K562 (cell line): Measurements from ENCODE around the gene RFNG. TPM values are rescaled to one million over a fixed set of nuclear protein-coding genes. Genes with fewer than 3 reads are reported as not detected.

Source experiments
- ARID1B ChIP-seq: fragments of 450-650 bp; IDR thresholded peaks from 2 replicates; pipeline ENCODE4 v1.6.1; 2016; ENCODE audit warnings: antibody characterized with exemption, mild to moderate bottlenecking, inconsistent platforms
- EP300 ChIP-seq: IDR thresholded peaks from 2 replicates; pipeline ENCODE4 v1.6.1; 2012; ENCODE audit warnings: low read length, improper control_type of control experiment
- GATAD2B ChIP-seq: fragments of 450-650 bp; IDR thresholded peaks from 2 replicates; pipeline ENCODE4 v1.6.1; 2017; ENCODE audit warnings: mild to moderate bottlenecking, borderline replicate concordance
- NR2C2 ChIP-seq, 2 experiments: fragments of 200-800 bp in 1 of 2; sonication (Bioruptor generic) in 1 of 2; sonication (generic) in 1 of 2; formaldehyde crosslinking in 1 of 2; IDR thresholded peaks; 2 replicates each; pipeline versions ENCODE4 v1.6.1 to v1.8.0; 2016 to 2022; ENCODE audit warnings: mild to moderate bottlenecking in 1 of 2, missing compliant biosample characterization in 1 of 2, missing genetic modification characterization in 1 of 2, missing genetic modification reagents in 1 of 2
- PPARD ChIP-seq: fragments of 250-450 bp; sonication (Bioruptor Pico); IDR thresholded peaks from 2 replicates; pipeline ENCODE4 v1.8.0; 2022; ENCODE audit warnings: inconsistent platforms, mild to moderate bottlenecking, moderate library complexity
- PURB ChIP-seq: sonication (generic); formaldehyde crosslinking; IDR thresholded peaks from 2 replicates; pipeline ENCODE4 v1.9.0; 2021; ENCODE audit warnings: low read depth, mild to moderate bottlenecking, missing genetic modification reagents
- SMARCC2 ChIP-seq: fragments of 450-650 bp; IDR thresholded peaks from 2 replicates; pipeline ENCODE4 v1.6.1; 2017; ENCODE audit warnings: antibody characterized with exemption, moderate library complexity, mild to moderate bottlenecking, low read depth
- TOE1 ChIP-seq, 2 experiments: fragments of 450-650 bp in 1 of 2; sonication (generic) in 1 of 2; formaldehyde crosslinking in 1 of 2; IDR thresholded peaks; 2 replicates each; pipeline versions ENCODE4 v1.7.1 to v1.8.0; 2016 to 2022; ENCODE audit warnings: borderline replicate concordance in 2 of 2, mild to moderate bottlenecking in 2 of 2, antibody characterized with exemption in 1 of 2, inconsistent platforms in 1 of 2, low read depth in 1 of 2, missing genetic modification reagents in 1 of 2, moderate library complexity in 1 of 2
- XRCC5 ChIP-seq: fragments of 200-400 bp; formaldehyde crosslinking; IDR thresholded peaks from 2 replicates; pipeline ENCODE4 v1.6.1; 2017; ENCODE audit warnings: low read depth, mild to moderate bottlenecking, low read length
- ZFPM2 ChIP-seq: fragments of 250-450 bp; sonication (Bioruptor Pico); IDR thresholded peaks from 2 replicates; pipeline ENCODE4 v1.5.1; 2022; ENCODE audit warnings: mild to moderate bottlenecking
- ZNF239 ChIP-seq: fragments of 250-450 bp; sonication (Bioruptor Pico); IDR thresholded peaks from 2 replicates; pipeline ENCODE4 v1.4.0; 2020; ENCODE audit warnings: mild to moderate bottlenecking
- polyA plus RNA-seq, 8 experiments: library from polyadenylated mRNA; depleted of rRNA in 4 of 8; stranded (reverse) in 5 of 8; unstranded in 3 of 8; fragments of >200 nt; fragmentation: Nextera tagmentation in 2 of 8; fragmentation: Illumina TruSeq in 1 of 8; extraction: Ambion mirVana in 2 of 8; extraction: Trizol in 1 of 8; gene quantifications; 2 replicates each; pipeline versions ENCODE4 v1.2.1 to v1.2.3, GENCODE V29; 2011 to 2014; ENCODE audit warnings: inconsistent platforms in 1 of 8, missing spikeins in 1 of 8
- total RNA-seq, 7 experiments: library from RNA; depleted of rRNA in 6 of 7; stranded (reverse); fragments of >200 nt in 6 of 7; fragmentation: Illumina TruSeq in 2 of 7; extraction: Trizol in 2 of 7; gene quantifications; 2 replicates each; pipeline versions ENCODE4 v1.2.1 to v1.2.3, GENCODE V29; 2011 to 2021; ENCODE audit warnings: low replicate concordance in 1 of 7
- TF ChIP-seq, protein P1 (sequence below): fragments of 250-450 bp; sonication (Bioruptor Pico); IDR thresholded peaks from 2 replicates; pipeline ENCODE4 v1.5.0; 2021; ENCODE audit warnings: mild to moderate bottlenecking, borderline replicate concordance
- TF ChIP-seq, protein P2 (sequence below): sonication (generic); formaldehyde crosslinking; IDR thresholded peaks from 2 replicates; pipeline ENCODE4 v1.8.1; 2023; ENCODE audit warnings: mild to moderate bottlenecking, missing genetic modification reagents
- TF ChIP-seq, protein P3 (sequence below): sonication (generic); formaldehyde crosslinking; IDR thresholded peaks from 2 replicates; pipeline ENCODE4 v1.8.0; 2022; ENCODE audit warnings: mild to moderate bottlenecking, missing genetic modification reagents
- TF ChIP-seq, protein P4 (sequence below): fragments of 450-650 bp; conservative IDR thresholded peaks from 2 replicates; pipeline ENCODE4 v1.6.1; 2016; ENCODE audit warnings: missing genetic modification characterization, low read depth, mild to moderate bottlenecking, missing compliant biosample characterization, moderate library complexity
- TF ChIP-seq, protein P5 (sequence below), 2 experiments: fragments of 250-450 bp in 1 of 2; fragments of 450-650 bp in 1 of 2; sonication (Bioruptor Pico) in 1 of 2; IDR thresholded peaks; 2 replicates each; pipeline versions ENCODE4 v1.6.1 to v1.8.0; 2016 to 2021; ENCODE audit warnings: mild to moderate bottlenecking in 2 of 2, moderate library complexity in 2 of 2, missing compliant biosample characterization in 1 of 2, missing genetic modification characterization in 1 of 2
- TF ChIP-seq, protein P6 (sequence below): fragments of 450-650 bp; IDR thresholded peaks from one replicate; pipeline ENCODE4 v1.6.1; 2018; ENCODE audit warnings: mild to moderate bottlenecking, moderate library complexity; ENCODE audit not compliant: partially characterized antibody

Gene RFNG
- total and polyA plus RNA-seq, 9 of the 15 experiments (the other 6 are each of a cell fraction or from before 2014, with no cell fraction given) = 0.32 to 32.8 (median 9.5) TPM

DNA sequence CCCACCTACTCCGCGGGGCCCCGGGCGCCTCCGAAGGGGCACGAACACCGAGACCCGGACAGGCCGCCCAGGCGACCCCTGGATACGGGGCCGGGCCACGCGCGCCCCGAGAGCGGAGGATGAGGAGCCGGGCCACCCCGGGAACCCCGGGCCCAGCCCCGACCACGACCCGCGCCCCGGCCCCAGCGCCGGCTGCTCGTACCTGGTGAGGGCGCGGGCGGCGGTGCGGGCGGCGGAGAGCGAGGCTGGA is 46.2 kb upstream of the RFNG start (continued):
- TF ChIP-seq, protein P1, sequence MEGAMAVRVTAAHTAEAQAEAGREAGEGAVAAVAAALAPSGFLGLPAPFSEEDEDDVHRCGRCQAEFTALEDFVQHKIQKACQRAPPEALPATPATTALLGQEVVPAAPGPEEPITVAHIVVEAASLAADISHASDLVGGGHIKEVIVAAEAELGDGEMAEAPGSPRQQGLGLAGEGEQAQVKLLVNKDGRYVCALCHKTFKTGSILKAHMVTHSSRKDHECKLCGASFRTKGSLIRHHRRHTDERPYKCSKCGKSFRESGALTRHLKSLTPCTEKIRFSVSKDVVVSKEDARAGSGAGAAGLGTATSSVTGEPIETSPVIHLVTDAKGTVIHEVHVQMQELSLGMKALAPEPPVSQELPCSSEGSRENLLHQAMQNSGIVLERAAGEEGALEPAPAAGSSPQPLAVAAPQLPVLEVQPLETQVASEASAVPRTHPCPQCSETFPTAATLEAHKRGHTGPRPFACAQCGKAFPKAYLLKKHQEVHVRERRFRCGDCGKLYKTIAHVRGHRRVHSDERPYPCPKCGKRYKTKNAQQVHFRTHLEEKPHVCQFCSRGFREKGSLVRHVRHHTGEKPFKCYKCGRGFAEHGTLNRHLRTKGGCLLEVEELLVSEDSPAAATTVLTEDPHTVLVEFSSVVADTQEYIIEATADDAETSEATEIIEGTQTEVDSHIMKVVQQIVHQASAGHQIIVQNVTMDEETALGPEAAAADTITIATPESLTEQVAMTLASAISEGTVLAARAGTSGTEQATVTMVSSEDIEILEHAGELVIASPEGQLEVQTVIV (CRISPR knock-in tag) = no peak
- TF ChIP-seq ARID1B (no peak), SMARCC2 (no peak; the same call in 1 of the 2 replicates), NR2C2 (CRISPR knock-in tag; IDR thresholded peaks at IDR 0.05) (no peak), NR2C2 (tag; IDR thresholded peaks at IDR 0.05) (no peak), TOE1 (IDR thresholded peaks at IDR 0.05; ENCODE audit: borderline replicate concordance) (no peak), TOE1 (CRISPR knock-in tag; IDR thresholded peaks at IDR 0.05; ENCODE audit: borderline replicate concordance, low read depth) (0 out of 2 replicates have a peak, but pooled peaks have one; percentile 65), XRCC5 (no peak), ZNF239 (CRISPR knock-in tag) (no peak), EP300 (no peak), PPARD (CRISPR knock-in tag) (no peak), ZFPM2 (CRISPR knock-in tag) (no peak), PURB (CRISPR knock-in tag) (no peak), GATAD2B (peak; percentile 11; the same call in 1 of the 2 replicates)
- TF ChIP-seq, protein P2, sequence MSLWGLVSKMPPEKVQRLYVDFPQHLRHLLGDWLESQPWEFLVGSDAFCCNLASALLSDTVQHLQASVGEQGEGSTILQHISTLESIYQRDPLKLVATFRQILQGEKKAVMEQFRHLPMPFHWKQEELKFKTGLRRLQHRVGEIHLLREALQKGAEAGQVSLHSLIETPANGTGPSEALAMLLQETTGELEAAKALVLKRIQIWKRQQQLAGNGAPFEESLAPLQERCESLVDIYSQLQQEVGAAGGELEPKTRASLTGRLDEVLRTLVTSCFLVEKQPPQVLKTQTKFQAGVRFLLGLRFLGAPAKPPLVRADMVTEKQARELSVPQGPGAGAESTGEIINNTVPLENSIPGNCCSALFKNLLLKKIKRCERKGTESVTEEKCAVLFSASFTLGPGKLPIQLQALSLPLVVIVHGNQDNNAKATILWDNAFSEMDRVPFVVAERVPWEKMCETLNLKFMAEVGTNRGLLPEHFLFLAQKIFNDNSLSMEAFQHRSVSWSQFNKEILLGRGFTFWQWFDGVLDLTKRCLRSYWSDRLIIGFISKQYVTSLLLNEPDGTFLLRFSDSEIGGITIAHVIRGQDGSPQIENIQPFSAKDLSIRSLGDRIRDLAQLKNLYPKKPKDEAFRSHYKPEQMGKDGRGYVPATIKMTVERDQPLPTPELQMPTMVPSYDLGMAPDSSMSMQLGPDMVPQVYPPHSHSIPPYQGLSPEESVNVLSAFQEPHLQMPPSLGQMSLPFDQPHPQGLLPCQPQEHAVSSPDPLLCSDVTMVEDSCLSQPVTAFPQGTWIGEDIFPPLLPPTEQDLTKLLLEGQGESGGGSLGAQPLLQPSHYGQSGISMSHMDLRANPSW (CRISPR knock-in tag) = 0 out of 2 replicates have a peak, but pooled peaks have one; percentile 80
- TF ChIP-seq, protein P3, sequence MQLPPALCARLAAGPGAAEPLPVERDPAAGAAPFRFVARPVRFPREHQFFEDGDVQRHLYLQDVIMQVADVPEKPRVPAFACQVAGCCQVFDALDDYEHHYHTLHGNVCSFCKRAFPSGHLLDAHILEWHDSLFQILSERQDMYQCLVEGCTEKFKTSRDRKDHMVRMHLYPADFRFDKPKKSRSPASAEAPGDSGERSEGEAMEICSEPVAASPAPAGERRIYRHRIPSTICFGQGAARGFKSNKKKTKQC = 0 out of 2 replicates have a peak, but pooled peaks have one; percentile 73
- TF ChIP-seq, protein P4, sequence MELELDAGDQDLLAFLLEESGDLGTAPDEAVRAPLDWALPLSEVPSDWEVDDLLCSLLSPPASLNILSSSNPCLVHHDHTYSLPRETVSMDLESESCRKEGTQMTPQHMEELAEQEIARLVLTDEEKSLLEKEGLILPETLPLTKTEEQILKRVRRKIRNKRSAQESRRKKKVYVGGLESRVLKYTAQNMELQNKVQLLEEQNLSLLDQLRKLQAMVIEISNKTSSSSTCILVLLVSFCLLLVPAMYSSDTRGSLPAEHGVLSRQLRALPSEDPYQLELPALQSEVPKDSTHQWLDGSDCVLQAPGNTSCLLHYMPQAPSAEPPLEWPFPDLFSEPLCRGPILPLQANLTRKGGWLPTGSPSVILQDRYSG (tag) = no peak
- TF ChIP-seq, protein P5, sequence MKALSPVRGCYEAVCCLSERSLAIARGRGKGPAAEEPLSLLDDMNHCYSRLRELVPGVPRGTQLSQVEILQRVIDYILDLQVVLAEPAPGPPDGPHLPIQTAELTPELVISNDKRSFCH (CRISPR knock-in tag; IDR thresholded peaks at IDR 0.05) = no peak
- TF ChIP-seq, protein P5 (tag; IDR thresholded peaks at IDR 0.05) = peak; percentile 19; the same call in 1 of the 2 replicates
- TF ChIP-seq, protein P6, sequence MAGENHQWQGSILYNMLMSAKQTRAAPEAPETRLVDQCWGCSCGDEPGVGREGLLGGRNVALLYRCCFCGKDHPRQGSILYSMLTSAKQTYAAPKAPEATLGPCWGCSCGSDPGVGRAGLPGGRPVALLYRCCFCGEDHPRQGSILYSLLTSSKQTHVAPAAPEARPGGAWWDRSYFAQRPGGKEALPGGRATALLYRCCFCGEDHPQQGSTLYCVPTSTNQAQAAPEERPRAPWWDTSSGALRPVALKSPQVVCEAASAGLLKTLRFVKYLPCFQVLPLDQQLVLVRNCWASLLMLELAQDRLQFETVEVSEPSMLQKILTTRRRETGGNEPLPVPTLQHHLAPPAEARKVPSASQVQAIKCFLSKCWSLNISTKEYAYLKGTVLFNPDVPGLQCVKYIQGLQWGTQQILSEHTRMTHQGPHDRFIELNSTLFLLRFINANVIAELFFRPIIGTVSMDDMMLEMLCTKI = no peak
